NCI-H1105 (cell line): ENCODE measurements around the gene TSPAN11.

ENCODE experiments used
- DNase-seq: peaks from one replicate; lab custom pipeline; 2025; lab: John Stamatoyannopoulos, UW

The TSPAN11 gene

GRCh38 chr12:30979371-30980259 lies 53.1 kb downstream of the TSPAN11 start:
- DNase-seq, result no peak

- DNase-seq, result no peak
These were observed 54.6 kb downstream of the TSPAN11 start for GRCh38 chr12:30980955-30981662.

GRCh38 chr12:30982413-30982812 lies 55.9 kb downstream of the TSPAN11 start:
- DNase-seq, result no peak

GRCh38 chr12:30985814-30986452 lies 59.4 kb downstream of the TSPAN11 start:
- DNase-seq, result peak; percentile 41

GRCh38 chr12:30988086-30988485 lies 61.5 kb downstream of the TSPAN11 start:
- DNase-seq, result no peak

GRCh38 chr12:30988646-30989286 lies 62.2 kb downstream of the TSPAN11 start:
- DNase-seq, result no peak

GRCh38 chr12:30989754-30990153 lies 63.2 kb downstream of the TSPAN11 start:
- DNase-seq, result no peak

- no peak for DNase-seq
These were observed 63.8 kb downstream of the TSPAN11 start for GRCh38 chr12:30990316-30990715.

GRCh38 chr12:30990776-30991175 lies 64.2 kb downstream of the TSPAN11 start:
- no peak for DNase-seq

- no peak for DNase-seq
These were observed 64.9 kb downstream of the TSPAN11 start for GRCh38 chr12:30991466-30991865.

GRCh38 chr12:30992381-30992780 lies 65.8 kb downstream of the TSPAN11 start:
- no peak for DNase-seq

- DNase-seq, result no peak
These were observed 67.2 kb downstream of the TSPAN11 start for GRCh38 chr12:30993766-30994165.

GRCh38 chr12:30994274-30994673 lies 67.7 kb downstream of the TSPAN11 start:
- DNase-seq, result no peak

- DNase-seq, result no peak
These were observed 69.7 kb downstream of the TSPAN11 start for GRCh38 chr12:30996255-30996654.

- no peak for DNase-seq
These were observed 70.2 kb downstream of the TSPAN11 start for GRCh38 chr12:30996752-30997151.

- DNase-seq, result no peak
These were observed 71.3 kb downstream of the TSPAN11 start for GRCh38 chr12:30997685-30998440.

- no peak for DNase-seq
These were observed 72.5 kb downstream of the TSPAN11 start for GRCh38 chr12:30999011-30999410.

- no peak for DNase-seq
These were observed 73.2 kb downstream of the TSPAN11 start for GRCh38 chr12:30999723-31000122.

- no peak for DNase-seq
These were observed 74.2 kb downstream of the TSPAN11 start for GRCh38 chr12:31000751-31001150.

- no peak for DNase-seq
These were observed 75.2 kb downstream of the TSPAN11 start for GRCh38 chr12:31001581-31002360.

- DNase-seq, result no peak
These were observed 75.8 kb downstream of the TSPAN11 start for GRCh38 chr12:31002361-31002725.
